Mammary microvascular endothelial cell (primary cell): ENCODE data around the gene SLCO1C1. TPM values are rescaled to one million over a fixed set of nuclear protein-coding genes. Genes with fewer than 3 reads are reported as not detected.

ENCODE experiments used
- total RNA-seq: library from RNA; depleted of rRNA; stranded (reverse); fragments of >200 nt; gene quantifications from 2 replicates; pipeline ENCODE4 v1.2.3, GENCODE V29; 2015

The SLCO1C1 gene, protein sequence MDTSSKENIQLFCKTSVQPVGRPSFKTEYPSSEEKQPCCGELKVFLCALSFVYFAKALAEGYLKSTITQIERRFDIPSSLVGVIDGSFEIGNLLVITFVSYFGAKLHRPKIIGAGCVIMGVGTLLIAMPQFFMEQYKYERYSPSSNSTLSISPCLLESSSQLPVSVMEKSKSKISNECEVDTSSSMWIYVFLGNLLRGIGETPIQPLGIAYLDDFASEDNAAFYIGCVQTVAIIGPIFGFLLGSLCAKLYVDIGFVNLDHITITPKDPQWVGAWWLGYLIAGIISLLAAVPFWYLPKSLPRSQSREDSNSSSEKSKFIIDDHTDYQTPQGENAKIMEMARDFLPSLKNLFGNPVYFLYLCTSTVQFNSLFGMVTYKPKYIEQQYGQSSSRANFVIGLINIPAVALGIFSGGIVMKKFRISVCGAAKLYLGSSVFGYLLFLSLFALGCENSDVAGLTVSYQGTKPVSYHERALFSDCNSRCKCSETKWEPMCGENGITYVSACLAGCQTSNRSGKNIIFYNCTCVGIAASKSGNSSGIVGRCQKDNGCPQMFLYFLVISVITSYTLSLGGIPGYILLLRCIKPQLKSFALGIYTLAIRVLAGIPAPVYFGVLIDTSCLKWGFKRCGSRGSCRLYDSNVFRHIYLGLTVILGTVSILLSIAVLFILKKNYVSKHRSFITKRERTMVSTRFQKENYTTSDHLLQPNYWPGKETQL
- not detected in 2 replicates for total RNA-seq

DNA sequence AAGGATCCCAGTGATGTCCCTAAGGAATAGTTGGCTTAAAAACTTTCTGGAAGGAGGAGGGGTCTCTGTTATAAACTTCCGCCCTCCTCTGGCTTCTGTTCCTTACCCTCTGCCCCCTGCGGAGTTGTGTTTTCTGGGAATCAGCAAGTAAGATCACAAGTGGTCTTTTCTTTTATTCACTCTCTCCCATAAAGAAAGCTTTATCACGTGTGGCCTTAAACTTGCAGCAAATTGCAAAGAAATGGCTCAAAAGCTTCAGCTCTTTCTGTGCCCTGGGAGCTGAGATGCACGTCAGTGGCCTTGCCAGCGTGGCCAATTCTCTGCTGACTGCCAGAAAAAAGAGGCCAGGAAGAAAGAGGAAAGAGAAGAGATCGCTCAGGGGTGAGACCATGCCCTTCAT lies at the start of gene SLCO1C1:
Gene SLCO1C1, plus strand, starts transcription at position 101 of the 400 bp plus-strand sequence. CDS start 4,245 bp downstream, outside the sequence.

Other genes starting within 250 kb of the SLCO1C1 start
- gene SLCO1B3, start 115.4 kb downstream of the SLCO1C1 start, total RNA-seq: not detected in 2 replicates